ENCODE results near the gene CHRNB4. TPM values are rescaled to one million over a fixed set of nuclear protein-coding genes. Genes with fewer than 3 reads are reported as not detected.

The CHRNB4 gene
- total RNA-seq, 1 donor from 2014 or later: not detected

DNA sequence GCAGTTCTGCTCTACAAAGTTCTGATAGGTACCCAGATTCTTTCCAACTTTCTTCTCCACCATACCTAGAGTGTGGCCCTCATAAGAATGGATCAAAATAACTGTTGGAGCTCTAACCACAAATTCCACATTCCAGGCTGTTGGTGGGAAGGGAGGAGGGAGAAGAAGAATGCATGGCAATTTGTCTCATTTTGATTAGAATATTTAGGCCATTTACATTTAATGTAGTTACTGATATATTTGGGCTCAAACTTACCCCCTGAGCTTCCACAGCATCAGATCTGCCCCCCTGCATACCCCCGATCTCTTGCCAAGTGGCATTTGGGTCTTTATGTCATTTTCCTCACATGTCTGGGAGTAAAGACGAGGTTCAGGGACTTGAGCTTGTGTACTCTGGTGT is 7.7 kb downstream of the CHRNB4 start:
- DNase-seq (ENCODE audit: low spot score): no peak

DNA sequence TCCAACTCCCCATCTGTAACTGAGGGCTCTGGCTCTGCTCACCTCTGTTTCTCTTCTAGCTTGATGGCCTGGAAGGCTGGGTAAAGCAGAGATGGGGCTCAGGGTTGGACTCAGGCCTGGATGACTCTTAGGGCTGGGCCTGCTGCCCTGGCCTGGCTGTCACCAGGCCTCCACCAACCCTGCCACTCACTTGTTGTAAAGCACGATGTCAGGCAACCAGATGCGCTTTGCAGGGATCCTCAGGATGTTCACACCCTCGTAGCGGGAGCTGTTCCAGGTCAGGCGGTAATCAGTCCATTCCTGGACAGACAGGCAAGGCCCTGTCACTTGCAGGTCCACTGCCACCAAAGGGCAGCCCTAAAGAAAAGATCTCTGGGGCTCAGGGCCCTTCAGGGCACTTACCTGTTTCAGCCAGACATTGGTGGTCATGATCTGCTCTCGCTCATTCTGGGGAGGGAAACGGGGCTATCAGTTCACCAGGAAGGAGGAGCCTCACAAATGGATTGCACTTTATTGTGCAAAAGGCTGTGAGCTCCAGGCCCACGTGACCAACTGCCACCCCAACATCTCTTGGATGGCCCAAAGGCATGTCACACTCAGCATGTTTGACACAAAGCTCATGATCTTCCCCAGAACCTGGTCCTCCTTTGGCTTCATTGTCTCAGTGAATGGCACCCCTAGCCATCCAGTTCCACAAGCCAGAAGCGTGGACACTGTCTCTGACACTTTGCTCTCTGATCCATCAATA is 9.9 kb downstream of the CHRNB4 start:
- no peak for DNase-seq (ENCODE audit: low spot score)

DNA sequence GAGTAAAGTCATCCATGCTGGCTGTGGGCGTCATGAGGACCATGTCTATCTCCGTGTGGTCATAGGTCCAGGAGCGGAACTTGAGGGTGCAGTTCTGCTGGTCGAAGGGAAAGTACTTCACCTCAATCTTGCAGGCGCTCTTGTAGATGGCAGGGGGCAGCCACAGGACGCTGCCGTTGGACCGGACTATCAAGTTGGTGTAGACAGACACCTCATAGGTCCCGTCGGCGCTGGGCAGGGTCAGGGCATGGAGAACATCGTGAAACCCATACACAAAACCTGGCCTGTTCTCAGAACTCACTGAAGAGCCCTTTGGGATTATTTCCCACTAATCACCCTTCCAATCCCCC is 11.3 kb downstream of the CHRNB4 start:
- DNase-seq (ENCODE audit: low spot score): no peak

DNA sequence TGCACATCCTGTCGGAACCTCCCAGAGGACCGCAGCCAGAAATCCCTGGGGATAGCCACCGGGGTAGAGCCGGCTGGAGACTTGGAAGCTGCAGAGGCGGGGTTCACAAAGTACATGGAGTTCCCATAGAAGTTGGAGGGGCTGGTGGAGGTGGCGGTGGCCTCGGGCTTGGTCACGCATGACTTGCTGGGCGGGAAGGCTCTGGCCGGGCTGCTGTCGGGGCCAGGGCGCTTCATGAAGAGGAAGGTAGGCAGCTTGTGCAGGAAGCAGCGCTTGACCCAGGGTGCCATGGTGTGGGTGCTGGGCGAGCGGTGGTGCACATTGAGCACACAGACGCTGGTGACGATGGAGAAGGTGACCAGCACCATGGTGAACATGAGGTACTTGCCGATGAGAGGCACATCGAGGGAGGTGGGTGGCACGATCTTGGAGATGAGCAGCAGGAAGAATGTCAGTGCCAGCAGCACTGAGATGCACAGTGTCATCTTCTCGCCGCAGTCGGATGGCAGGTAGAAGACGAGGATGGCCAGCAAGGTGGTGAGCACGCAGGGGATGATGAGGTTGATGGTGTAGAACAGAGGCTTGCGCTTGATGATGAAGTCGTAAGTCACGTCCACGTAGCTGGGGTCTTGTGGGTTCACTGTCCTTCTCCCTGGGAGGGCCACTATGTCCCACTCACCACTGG is 11.8 kb downstream of the CHRNB4 start:
- no peak for DNase-seq (ENCODE audit: low spot score)

DNA sequence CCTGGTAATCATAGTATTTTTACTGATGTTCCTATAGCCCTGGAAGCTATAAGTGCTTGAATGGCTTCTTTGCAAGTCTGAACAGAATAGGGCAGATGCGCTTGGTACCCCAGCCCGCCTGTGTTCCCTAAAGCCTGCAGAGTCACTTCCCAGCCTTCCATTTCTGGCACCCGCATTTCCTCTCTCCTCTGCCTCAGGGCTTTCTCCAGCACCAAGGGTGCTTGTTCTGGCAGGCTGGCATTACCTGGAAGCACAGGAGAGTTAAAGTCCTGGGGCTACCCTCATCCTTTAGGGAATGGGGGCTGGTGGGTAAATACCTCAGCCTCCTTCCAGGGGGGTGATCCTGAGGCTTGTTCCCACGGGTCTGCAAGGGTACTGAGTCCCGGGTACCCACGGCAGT is 12.8 kb downstream of the CHRNB4 start:
- no peak for DNase-seq (ENCODE audit: low spot score)

DNA sequence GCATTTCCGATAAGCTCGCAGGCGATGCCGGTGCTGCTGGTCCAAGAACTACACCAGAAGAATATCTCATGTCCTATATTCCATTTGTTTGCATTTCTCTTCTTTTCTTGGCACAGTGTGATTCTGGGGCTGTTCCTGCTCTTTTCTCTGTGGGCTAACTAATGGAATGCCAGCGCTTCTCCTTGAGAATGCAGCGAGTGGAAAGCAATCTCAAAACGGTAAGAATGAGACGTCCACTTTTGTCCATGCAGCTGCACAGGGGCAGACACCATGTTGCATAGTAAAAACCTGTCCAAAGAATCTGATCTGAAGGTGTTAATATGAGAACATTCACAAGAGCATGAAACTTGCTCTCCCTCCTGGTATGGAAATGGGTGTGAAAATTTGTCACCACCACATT is 13.7 kb downstream of the CHRNB4 start:
- DNase-seq (ENCODE audit: low spot score): no peak

DNA sequence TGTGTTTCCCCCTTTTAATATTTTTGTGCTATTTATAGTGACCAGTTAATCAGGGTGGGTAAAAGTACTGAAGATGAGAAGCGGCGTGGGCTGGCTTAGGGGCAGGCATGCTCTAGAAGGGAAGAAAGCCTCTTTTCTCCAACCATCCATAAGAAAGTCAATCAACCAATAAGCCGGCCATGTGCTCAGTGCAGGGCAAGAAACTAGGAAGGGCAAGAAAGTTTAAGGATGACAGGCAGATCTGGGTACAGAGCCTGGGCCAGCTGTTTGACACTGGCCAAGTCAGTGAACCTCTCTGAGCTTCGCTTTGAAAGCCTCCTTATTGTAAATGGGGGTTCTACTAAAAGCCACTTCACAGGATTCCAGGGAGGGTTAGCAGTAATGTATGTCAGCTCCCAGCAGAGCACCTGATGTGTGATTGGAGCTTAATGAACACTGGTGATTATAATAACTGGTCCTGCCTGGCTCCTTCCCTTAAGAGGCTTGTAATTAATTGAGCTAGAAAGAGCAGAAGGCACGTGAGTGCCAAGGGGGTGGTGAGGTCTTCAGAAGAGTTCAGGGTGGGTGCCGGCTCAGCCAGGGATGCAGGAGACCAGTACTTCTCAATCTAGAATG is 14.5 kb downstream of the CHRNB4 start:
- DNase-seq (ENCODE audit: low spot score): no peak

DNA sequence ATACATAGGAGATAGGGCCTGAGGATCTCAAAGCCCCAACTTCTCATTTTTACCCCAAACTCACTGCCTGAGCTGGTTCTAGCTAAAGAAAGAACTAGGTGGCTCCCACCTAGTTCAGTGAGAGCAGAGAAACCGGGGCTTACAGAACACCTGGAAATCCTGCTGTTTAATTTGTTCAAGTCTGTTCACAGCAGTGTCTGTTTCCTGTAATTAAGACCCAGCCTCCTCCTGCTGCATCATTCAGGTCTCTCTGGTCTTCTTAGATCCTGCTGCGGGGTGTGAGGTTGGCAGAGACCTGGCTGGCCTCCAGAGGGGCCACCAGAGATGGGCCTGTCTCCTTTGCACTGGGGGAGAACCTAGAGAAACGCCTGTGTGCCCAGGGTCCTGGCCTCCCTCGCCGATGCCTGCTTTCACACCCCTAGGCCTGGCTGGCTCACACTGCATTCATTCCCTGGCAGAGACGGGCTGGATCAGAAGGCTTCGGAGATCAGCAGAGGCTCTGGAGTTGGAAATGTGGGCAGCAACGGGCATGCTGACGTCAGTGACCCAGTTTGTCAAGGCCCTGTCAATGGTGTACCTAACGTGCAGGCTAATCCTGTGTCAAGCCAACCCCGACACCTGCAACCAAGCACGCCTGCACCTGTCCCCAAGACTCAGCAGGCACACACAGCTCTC is 15.3 kb downstream of the CHRNB4 start:
- DNase-seq (ENCODE audit: low spot score): no peak

DNA sequence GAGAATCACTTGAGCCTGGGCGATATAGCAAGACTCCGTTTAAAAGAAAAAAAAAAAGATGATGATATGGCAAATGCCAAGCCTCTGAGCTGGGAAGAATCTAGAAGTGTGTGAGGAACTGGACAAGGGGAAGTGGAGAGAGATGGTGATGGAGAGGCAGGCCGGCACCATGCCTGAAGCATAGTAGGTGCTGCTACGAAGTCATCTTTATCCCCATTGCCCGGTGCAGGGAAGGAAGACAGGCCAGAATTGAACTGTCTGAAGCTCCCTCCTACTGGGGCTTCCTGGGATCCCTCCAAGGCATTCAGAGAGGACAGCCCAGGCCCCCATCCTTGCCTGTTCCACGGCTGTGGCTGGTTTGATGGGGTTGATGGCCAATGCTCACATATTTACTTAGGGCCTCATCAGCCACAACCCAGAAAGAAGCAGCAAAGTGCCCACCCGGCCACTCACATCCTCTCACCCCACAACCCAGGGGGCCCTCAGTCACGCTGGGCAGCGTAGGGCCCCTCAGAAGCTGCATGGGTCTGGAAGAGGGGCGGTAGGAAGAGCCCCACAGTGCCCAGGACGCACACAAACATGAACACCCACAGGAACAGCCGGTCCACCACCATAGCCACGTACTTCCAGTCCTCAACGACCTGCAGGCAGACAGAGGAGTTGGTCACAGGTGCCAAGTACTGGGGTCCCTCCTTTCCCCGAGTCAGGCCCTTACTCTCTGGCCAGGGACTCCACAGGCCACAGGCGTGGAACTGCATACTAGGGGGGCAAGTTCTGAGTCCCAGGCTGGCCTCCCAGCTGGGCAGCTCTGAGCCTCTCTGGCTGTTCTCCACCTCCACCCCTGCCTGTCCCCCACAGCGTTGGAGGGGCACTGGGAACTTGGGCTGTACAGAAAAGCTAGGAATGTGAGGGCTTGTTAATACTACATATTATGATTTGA is 16.1 kb downstream of the CHRNB4 start:
- DNase-seq (ENCODE audit: low spot score): no peak

DNA sequence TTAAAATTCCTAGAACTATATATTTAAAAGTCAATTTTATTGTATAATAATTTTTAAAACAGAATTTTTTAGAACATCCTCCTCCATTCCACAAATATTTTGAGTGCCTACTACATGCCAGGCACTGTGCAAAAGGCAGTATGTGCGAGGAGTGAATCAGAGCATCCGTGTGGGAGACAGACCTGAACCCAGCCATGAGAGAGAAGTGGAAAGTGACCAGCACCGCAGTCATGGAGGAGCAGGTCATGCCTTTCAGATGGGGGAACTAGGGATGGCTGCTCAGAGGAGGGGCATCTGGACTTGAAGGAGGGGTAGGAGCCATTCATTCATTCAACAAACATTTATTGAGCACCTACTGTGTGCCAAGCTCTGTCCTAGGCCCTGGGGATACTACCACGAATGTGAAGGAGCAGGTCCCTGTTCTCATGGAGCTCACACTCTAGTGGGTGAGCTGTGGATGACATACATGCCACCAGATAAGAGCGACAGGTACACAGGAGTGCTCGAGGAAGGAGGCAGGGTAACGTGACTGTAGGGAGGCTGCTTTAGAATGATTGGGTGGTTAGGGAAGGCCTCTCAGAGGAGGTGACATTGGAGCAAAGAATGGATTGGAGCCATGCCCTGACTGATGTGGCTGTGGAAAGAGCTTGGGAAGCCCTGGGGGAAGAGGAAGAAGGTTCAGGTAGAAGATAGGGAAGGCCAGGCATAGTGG is 17.1 kb downstream of the CHRNB4 start:
- no peak for DNase-seq (ENCODE audit: low spot score)

DNA sequence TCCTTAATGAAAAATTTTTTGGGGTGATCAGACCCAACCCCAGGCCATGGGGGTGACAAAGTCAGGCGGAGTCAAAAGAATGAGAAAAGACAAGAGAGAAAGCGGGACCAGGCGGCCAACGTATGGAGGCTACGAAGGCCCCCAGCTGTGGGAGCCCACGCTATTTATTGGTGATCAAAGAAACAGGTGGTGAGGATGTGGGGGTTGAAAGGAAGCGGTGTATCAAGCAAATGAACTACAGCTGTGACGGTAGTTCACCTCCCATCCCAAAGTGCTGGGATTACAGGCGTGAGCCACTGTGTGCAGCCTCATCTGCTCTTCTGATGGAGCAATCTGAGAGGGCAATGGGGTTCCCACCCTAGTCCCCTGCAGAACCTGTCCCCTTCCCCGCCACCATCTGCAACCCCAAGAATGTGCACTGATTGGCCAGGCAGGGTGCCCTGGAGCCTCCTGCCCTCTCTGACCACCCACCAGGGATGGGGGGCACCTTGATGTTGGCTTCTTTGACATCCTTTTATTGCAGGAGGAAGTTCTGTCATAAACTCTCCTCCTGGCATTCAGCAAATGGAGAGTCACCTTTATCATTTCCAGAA is 19.1 kb downstream of the CHRNB4 start:
- no peak for DNase-seq (ENCODE audit: low spot score)

DNA sequence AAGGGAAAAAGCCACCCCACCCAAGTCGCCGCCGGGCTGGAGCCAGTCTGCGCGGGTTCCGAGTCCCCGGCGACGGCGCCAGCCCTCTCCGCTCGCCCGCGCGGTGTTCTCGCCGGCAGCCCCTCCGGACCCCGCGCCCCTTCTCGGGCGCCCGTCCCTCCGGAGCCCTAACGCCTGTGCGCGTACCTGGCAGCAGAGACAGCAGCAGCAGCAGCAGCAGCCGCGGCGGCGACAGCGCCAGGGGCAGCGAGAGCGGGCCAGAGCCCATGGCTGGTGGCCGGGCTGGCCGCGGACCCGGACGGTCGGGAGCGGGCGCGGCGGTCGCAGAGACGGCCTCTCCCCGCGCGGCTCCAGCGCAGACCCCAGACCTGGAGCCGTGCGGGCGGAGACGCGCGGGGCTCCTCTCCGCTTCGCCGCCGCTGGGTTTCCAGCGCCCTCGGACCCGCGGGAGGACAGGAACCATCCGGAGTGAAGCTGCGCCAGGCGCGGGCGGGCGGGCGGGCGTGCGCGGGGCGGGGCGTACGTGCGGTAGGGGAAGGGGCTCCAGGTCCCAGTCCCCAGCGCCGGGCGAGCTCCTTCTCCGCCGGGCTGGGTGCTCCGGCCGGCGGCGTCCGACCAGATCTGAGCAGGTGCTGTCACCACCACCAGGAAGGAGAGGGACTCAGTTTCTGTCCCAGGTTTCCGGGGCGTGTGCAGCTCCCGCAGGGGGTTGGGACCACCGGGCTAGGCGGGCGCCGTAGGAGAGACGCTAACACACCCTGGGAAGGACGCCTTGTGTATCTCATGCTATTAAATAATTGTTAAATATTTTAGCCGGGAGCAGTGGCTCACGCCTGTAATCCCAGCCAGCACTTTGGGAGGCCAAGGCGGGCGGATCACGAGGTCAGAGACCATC is 20.2 kb downstream of the CHRNB4 start, which contains the start of gene CHRNA3:
Gene CHRNA3, minus strand, starts transcription at position 470 of the 895 bp plus-strand sequence. Its CDS starts 202 bp downstream, at position 268.
- DNase-seq (ENCODE audit: low spot score): no peak

DNA sequence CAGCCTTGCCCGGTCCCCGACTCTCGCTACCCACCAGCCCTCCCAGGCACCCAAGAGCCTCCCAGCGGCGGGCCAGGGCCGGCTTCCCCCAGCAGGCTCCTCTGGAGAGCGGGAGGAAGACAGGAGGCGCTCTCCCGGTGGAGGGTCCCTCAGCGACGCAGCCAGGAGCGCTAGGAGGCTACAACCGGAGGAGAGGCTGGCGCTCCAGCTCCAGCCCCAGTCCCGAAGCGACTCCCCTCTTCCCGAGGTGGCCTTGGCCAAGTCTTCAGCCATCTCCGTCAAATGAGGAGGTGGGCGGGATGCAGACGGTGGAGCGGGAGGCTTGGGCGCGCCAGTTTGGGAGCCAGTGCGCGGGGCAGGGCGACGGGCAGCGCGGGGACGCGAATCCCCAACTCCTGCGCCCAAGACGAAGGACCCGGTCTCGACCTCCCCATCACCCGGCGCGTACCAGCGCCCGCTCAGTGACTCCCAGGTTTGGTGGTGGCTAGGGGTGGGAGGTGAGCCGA is 20.9 kb downstream of the CHRNB4 start:
- no peak for DNase-seq (ENCODE audit: low spot score)

DNA sequence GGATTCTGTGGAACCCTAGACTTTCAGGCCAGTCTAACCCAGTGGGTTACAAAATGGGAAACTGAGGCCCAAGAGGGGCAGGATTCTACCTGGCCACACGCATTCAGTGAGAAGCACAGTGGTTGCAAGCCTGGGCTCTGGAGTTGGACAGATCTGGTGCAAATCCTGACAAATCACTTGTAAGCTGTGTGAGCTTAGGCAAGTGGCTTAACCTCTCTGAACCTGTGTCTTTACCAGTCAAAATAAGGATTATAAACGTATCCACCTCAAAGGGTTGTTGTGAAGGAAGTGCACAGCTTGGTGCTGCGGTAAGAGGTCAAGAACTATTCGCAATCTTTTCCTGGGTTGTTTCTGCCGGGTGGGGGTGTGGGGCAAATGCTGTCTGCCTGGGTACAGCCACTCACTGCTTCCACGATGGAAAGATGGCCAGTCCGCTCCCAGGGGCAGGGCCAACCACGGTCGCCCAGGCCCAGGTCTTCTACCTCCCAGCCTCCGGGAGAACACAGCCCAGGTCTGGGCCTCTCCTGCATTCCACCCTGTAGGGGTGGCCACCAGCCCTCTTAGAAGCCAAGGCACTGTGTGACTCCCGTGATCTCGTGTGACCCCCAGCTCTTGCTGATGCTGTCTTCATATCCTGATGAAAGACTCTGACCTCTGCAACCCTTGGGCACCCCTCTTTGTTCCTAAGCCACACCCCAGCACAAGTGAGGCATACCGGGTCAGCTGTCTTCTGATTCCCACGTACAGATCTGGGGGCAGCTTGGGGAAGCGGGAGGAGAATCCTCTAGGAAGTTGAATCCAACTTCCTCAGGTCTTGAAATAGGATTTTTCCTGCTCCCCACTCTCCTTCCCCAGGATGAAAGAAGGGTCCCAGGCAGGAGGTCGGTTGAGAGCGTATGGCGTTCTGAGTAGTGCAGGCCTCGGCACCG is 21.7 kb downstream of the CHRNB4 start:
- no peak for DNase-seq (ENCODE audit: low spot score)

DNA sequence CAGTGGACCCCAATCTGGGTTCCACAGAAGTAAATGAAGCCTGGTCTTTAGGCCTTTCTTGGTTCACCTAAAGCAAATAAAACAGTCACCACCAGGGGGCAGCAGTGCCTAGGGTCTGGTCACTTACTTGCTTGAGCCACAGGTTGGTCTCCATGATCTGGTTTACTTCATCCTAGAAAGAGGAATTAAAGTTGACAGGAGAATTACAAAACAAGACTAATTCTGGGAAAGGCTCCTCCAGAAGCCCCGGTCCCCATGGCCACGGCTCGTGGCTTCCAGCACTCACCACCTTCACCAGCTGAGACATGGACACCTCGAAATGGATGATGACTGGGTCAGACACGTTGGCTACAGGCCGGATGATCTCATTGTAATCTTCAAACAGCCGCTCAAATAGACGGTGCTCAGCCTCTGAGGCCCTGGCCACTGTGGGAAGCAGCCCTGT is 22.5 kb downstream of the CHRNB4 start:
- DNase-seq (ENCODE audit: low spot score): peak; percentile 92

DNA sequence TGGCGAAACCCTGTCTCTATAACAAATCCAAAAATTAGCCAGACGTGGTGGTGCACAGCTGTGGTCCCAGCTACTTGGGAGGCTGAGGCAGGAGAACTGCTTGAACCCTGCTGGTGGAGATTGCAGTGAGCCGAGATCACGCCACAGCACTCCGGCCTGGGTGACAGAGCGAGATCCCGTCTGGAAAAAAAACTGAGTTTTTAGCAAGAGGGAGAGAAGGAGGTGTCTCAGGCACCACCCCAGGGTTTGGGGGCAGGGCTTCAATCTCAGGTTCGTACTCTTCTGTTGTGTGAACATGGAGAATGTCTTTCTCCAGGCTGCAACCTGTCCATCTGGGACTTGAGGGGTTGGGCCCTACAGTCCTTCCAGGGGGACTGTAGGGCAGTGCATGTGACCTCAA is 22.9 kb downstream of the CHRNB4 start:
- no peak for DNase-seq (ENCODE audit: low spot score)

DNA sequence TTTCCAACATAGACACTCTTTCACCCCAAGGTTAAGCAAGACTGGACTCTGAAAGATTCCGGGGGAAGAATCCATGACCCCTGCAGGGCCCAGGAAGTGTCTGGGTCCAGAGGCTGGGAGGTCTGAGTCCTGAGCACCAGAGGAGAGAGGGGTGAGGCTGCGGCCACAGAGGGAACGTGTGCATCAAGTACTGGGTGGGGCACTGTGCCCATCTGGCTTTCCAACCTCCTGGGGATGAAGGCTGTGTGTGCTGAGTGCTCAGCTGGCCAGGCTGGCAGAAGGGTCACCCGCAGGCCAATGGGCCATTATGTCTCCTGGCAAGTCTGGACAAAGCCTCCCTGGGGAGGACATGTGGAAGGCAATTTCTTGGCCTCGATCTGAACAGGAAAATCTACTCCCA is 23.5 kb downstream of the CHRNB4 start:
- no peak for DNase-seq (ENCODE audit: low spot score)

DNA sequence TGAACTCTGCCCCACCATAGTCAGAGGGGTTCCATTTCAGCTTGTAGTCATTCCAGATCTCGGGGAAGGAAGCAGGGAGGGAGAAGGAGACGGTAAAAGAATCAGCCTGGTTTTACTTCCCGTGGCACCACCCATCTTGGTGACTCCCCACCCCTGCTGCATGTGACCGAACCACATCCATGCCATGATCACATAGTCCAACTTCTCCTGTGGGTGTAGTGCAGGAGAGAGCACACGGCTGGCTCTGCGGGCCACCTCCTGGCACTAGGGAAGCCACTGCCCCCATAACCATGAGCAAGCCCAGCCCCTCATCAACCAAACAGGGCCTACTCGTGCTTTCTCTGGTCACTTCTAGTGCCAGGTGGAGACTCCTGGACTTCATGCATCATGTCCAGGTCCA is 23.9 kb downstream of the CHRNB4 start:
- DNase-seq (ENCODE audit: low spot score): no peak

Data from mucosa of gallbladder (tissue), 1 donor.